Endodermal cell (in vitro differentiated cells): ENCODE data around the gene CNTNAP5. TPM values are rescaled to one million over a fixed set of nuclear protein-coding genes. Genes with fewer than 3 reads are reported as not detected.
A peak's percentile ranks its signal among the peaks of the same experiment; 100 is the strongest.

Source experiments
- DNase-seq: peaks from one replicate; pipeline ENCODE4 v3.0.0-alpha.2; 2017
- H3K27ac ChIP-seq: 2 replicates; pipeline ENCODE4 v1.5.1; 2013; ENCODE audit warnings: mild to moderate bottlenecking, low read depth, low read length, moderate library complexity
- H3K27me3 ChIP-seq: 2 replicates; pipeline ENCODE4 v1.6.1; 2013; ENCODE audit warnings: mild to moderate bottlenecking, low read length, moderate library complexity; ENCODE audit not compliant: insufficient read depth, control insufficient read depth, poor library complexity, severe bottlenecking
- H3K36me3 ChIP-seq: 2 replicates; pipeline ENCODE4 v1.7.0; 2013; ENCODE audit warnings: mild to moderate bottlenecking, low read length, moderate library complexity; ENCODE audit not compliant: control insufficient read depth, insufficient read depth
- H3K4me1 ChIP-seq: one replicate; pipeline ENCODE4 v1.7.0; 2013; ENCODE audit warnings: low read length; ENCODE audit not compliant: control insufficient read depth, insufficient read depth
- H3K4me3 ChIP-seq: 2 replicates; pipeline ENCODE4 v1.5.1; 2013; ENCODE audit warnings: mild to moderate bottlenecking, low read length, moderate library complexity
- H3K9ac ChIP-seq: 2 replicates; pipeline ENCODE4 v1.6.1; 2013; ENCODE audit warnings: mild to moderate bottlenecking, low read length, moderate library complexity; ENCODE audit not compliant: poor library complexity, severe bottlenecking; ENCODE audit errors: extremely low read depth
- H3K9me3 ChIP-seq: 2 replicates; pipeline ENCODE4 v1.6.1; 2013; ENCODE audit warnings: mild to moderate bottlenecking, low read length, moderate library complexity; ENCODE audit not compliant: control insufficient read depth
- H3K27ac Mint-ChIP-seq: 2 replicates; pipeline ENCODE4 v1.8.0; 2020; ENCODE audit warnings: mixed read lengths
- H3K27me3 Mint-ChIP-seq: 2 replicates; pipeline ENCODE4 v1.8.0; 2021; ENCODE audit warnings: mild to moderate bottlenecking, mixed read lengths; ENCODE audit not compliant: insufficient read depth
- H3K36me3 Mint-ChIP-seq: 2 replicates; pipeline ENCODE4 v1.8.0; 2020; ENCODE audit warnings: low read depth, mixed read lengths
- H3K4me1 Mint-ChIP-seq: 2 replicates; pipeline ENCODE4 v1.8.0; 2020; ENCODE audit warnings: mixed read lengths
- H3K4me3 Mint-ChIP-seq: 2 replicates; pipeline ENCODE4 v1.8.0; 2020; ENCODE audit warnings: mild to moderate bottlenecking, moderate library complexity, mixed read lengths
- H3K9me3 Mint-ChIP-seq: 2 replicates; pipeline ENCODE4 v1.8.0; 2020; ENCODE audit warnings: mild to moderate bottlenecking, mixed read lengths
- CTCF ChIP-seq: fragments of 200-600 bp; sonication (generic); conservative IDR thresholded peaks from 2 replicates; pipeline ENCODE4 v1.5.0; 2021; ENCODE audit warnings: antibody characterized with exemption, mild to moderate bottlenecking
- WGBS, 2 experiments: methylation state at CpG; one replicate each; pipeline versions ENCODE4 v1.1.5 to v1.1.7; 2013; ENCODE audit warnings: missing lambda C conversion rate in 2 of 2, mixed read lengths in 1 of 2; ENCODE audit not compliant: insufficient coverage in 1 of 2, insufficient read length in 1 of 2; 5-methylcytosine and 5-hydroxymethylcytosine counted together
- total RNA-seq, 2 donors: library from RNA; stranded (reverse); fragmentation: NEBNext Ultra II Directional in 1 of 2; extraction: Animal tissue kit (Norgen Biotek cat#: 25700) in 1 of 2; gene quantifications; 2 replicates in 1 of 2; 3 replicates in 1 of 2; pipeline ENCODE4 v1.2.1, GENCODE V29; 2021

Gene CNTNAP5
- total RNA-seq, 2 donors from 2014 or later, result 0.70 to 4.4 TPM

DNA sequence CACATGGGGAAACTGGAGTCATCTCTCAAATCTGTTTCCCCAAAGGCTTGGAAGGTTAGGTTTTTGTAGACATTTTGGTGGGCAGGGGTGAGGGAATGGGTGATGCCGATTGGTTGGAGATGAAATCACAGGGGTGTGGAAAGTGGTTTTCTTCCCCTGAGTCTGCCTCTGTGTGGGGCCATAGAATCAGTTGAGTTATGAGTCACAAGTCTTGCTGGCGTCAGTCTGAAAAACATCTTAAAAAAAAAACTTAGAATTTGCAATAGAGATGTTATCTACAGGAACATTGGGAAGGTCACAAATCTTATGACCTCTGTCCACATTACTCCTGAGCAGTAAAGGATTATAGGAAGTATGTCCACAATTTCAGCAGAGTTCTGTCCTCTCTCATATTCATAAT, 314.6 kb downstream of the CNTNAP5 start:
- Histone ChIP-seq H3K27me3 (no peaks in the 10 kb centered on the region), H3K27ac (no peak overlapping the region), H3K4me1 (no peaks in the 10 kb centered on the region), H3K36me3 (no peaks in the 10 kb centered on the region), H3K9ac (no peak overlapping the region), H3K4me3 (no peak overlapping the region), H3K9me3 (no peaks in the 10 kb centered on the region)
- H3K36me3 Mint-ChIP-seq, result peaks cover 2% of the 10 kb centered on the region
- H3K4me1 Mint-ChIP-seq, result no peaks in the 10 kb centered on the region
- 85% methylated on average over 2 of the region's 2 CpGs; no CpG with 5 or more reads in 1 of the 2 experiments for WGBS, 2 experiments
- no peak overlapping the region for H3K4me3 Mint-ChIP-seq
- no peaks in the 10 kb centered on the region for H3K27me3 Mint-ChIP-seq
- DNase-seq, result no peak
- TF ChIP-seq CTCF, result no peak
- peaks cover 16% of the 10 kb centered on the region for H3K9me3 Mint-ChIP-seq
- no peak overlapping the region for H3K27ac Mint-ChIP-seq

DNA sequence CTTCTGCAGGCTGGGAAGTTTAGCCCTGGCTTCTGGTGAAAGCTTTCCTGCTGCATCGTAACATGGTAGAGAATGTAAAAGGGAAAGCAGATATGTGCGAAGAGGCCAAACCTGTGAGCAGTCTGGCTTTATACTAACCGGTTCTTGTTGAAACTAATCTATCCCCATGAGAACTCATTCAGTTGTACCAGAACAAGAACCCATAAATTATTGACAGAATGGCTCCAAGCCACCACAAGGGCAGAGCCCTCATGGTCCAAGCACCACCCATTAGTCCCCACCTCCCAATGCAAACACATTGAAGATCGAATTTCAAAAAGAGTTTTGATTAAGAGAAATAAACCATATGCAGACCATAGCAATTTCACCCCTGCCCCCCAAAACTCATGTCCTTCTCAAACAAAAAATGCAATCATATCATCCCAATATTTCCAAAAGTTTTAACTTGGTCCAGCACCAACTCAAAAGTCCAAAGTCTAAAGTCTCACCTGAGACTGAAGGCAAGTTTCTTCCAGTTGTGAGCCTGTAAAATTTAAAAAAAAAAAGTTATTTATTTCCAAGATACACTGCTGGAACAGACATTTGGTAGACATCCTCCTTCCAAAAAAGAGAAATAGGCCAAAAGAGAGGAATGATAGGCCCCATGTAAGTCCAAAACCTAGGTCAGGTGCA, 318.9 kb downstream of the CNTNAP5 start:
- Mint-ChIP-seq H3K27ac (no peak overlapping the region), H3K27me3 (no peaks in the 10 kb centered on the region), H3K36me3 (peaks cover 2% of the 10 kb centered on the region), H3K9me3 (peaks cover 7% of the 10 kb centered on the region), H3K4me3 (no peak overlapping the region), H3K4me1 (peaks cover 8% of the 10 kb centered on the region)
- Histone ChIP-seq H3K9ac (no peak overlapping the region), H3K4me3 (no peak overlapping the region), H3K36me3 (no peaks in the 10 kb centered on the region), H3K9me3 (no peaks in the 10 kb centered on the region), H3K27me3 (no peaks in the 10 kb centered on the region), H3K27ac (no peak overlapping the region), H3K4me1 (no peaks in the 10 kb centered on the region)
- WGBS, 2 experiments, result 93% methylated on average over 4 of the region's 4 CpGs; no CpG with 5 or more reads in 1 of the 2 experiments
- no peak for TF ChIP-seq CTCF
- DNase-seq, result no peak

DNA sequence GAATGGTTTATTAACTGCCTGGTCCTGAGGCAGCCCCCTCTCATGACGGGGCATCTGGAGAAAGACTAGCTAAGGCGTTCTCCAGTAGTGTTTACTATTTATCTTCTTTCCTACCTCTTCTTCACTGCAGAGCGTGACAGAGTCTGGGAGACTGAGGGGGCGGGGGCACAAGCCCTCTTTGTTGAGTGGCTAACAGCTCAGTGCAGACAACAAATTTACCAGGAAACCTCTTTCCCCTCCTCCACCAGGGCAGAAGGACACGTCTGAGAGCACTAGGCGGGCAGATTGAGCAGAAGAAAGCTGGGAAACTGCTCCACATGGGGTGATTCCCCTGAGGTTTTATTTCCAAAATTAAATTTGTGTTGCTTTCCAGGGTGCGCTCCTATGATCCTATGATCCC, 322.1 kb downstream of the CNTNAP5 start:
- Mint-ChIP-seq H3K9me3 (no peaks in the 10 kb centered on the region), H3K27me3 (no peaks in the 10 kb centered on the region), H3K27ac (peak overlapping the region; percentile 55), H3K4me3 (no peak overlapping the region), H3K36me3 (no peaks in the 10 kb centered on the region), H3K4me1 (peaks cover 10% of the 10 kb centered on the region)
- Histone ChIP-seq H3K27ac (no peak overlapping the region), H3K36me3 (no peaks in the 10 kb centered on the region), H3K9me3 (no peaks in the 10 kb centered on the region), H3K4me1 (no peaks in the 10 kb centered on the region), H3K4me3 (no peak overlapping the region), H3K9ac (no peak overlapping the region), H3K27me3 (no peaks in the 10 kb centered on the region)
- DNase-seq, result peak; percentile 53
- TF ChIP-seq CTCF, result no peak
- WGBS, 2 experiments, result 80 to 85% methylated on average over 4 to 7 of the region's 7 CpGs
